Lung (tissue), 12 donors: ENCODE data around the gene CNTNAP2. TPM values are rescaled to one million over a fixed set of nuclear protein-coding genes. Genes with fewer than 3 reads are reported as not detected.
A peak's percentile ranks its signal among the peaks of the same experiment; 100 is the strongest.

Experiments
- ATAC-seq: fragments of 200-7000 bp; cut with Tn5 transposase; one replicate; pipeline ENCODE4 v1.9.1; 2020; ENCODE audit warnings: moderate number of reproducible peaks; ENCODE audit not compliant: insufficient read depth, low FRiP score
- DNase-seq, 3 donors: peaks; one replicate each; pipeline ENCODE4 v3.0.0-alpha.2; 2013 to 2017
- H3K27ac ChIP-seq, 2 donors: one replicate each; pipeline ENCODE4 v1.5.1; 2013; ENCODE audit warnings: mild to moderate bottlenecking in 2 of 2, moderate library complexity in 2 of 2, control low read depth in 1 of 2, inconsistent platforms in 1 of 2, low read depth in 1 of 2, low read length in 1 of 2
- H3K27me3 ChIP-seq, 3 donors: one replicate each; pipeline ENCODE4 v1.5.1; 2013; ENCODE audit warnings: low read length in 2 of 3; ENCODE audit not compliant: control insufficient read depth in 3 of 3, insufficient read depth in 3 of 3
- H3K36me3 ChIP-seq, 4 donors: one replicate each; pipeline ENCODE4 v1.5.1; 2013; ENCODE audit warnings: low read length in 4 of 4, mild to moderate bottlenecking in 1 of 4, moderate library complexity in 1 of 4; ENCODE audit not compliant: control insufficient read depth in 4 of 4, insufficient read depth in 4 of 4
- H3K4me1 ChIP-seq, 5 donors: one replicate each; pipeline ENCODE4 v1.5.1; 2013; ENCODE audit warnings: low read length in 5 of 5, mild to moderate bottlenecking in 2 of 5, moderate library complexity in 1 of 5; ENCODE audit not compliant: control insufficient read depth in 5 of 5, insufficient read depth in 5 of 5
- H3K4me3 ChIP-seq: one replicate; pipeline ENCODE4 v1.5.1; 2013; ENCODE audit warnings: mild to moderate bottlenecking, control low read depth, moderate library complexity
- H3K9ac ChIP-seq, 2 donors: one replicate each; pipeline ENCODE4 v1.5.1; 2013; ENCODE audit warnings: low read length in 2 of 2, control low read depth in 1 of 2; ENCODE audit not compliant: insufficient read depth in 1 of 2
- H3K9me3 ChIP-seq, 4 donors: one replicate each; pipeline ENCODE4 v1.5.1; 2013; ENCODE audit warnings: low read length in 3 of 4, mild to moderate bottlenecking in 1 of 4, moderate library complexity in 1 of 4; ENCODE audit not compliant: control insufficient read depth in 4 of 4, insufficient read depth in 3 of 4
- WGBS, 2 donors: extraction: QIAGEN DNeasy Blood & Tissue Kit; methylation state at CpG; one replicate each; pipeline ENCODE4 v1.1.7; 2013; 5-methylcytosine and 5-hydroxymethylcytosine counted together
- polyA plus RNA-seq, 2 donors: library from polyadenylated mRNA; stranded (reverse); fragments of 200-250 nt; gene quantifications; one replicate each; pipeline ENCODE4 v1.2.1, GENCODE V29; 2013
- total RNA-seq, 2 donors: library from RNA; depleted of rRNA in 1 of 2; stranded (reverse); fragments of >200 nt in 1 of 2; gene quantifications; one replicate each; pipeline ENCODE4 v1.2.1, GENCODE V29; 2014 to 2021
- TF ChIP-seq, protein P1 (sequence below): IDR thresholded peaks from 2 replicates; pipeline ENCODE4 v1.5.1; 2012; ENCODE audit warnings: mild to moderate bottlenecking; ENCODE audit errors: control extremely low read depth, extremely low read depth
- donor health status: control.
- donor health status: control.
- donor health status: Bipolar disorder and iron deficiency.
- donor health status: healthy.
- donor health status: DM: yes; HTN: yes; CAD: no.

CNTNAP2 gene
- total and polyA plus RNA-seq, 4 donors: 0.18 to 45.3 (median 0.52) TPM

DNA sequence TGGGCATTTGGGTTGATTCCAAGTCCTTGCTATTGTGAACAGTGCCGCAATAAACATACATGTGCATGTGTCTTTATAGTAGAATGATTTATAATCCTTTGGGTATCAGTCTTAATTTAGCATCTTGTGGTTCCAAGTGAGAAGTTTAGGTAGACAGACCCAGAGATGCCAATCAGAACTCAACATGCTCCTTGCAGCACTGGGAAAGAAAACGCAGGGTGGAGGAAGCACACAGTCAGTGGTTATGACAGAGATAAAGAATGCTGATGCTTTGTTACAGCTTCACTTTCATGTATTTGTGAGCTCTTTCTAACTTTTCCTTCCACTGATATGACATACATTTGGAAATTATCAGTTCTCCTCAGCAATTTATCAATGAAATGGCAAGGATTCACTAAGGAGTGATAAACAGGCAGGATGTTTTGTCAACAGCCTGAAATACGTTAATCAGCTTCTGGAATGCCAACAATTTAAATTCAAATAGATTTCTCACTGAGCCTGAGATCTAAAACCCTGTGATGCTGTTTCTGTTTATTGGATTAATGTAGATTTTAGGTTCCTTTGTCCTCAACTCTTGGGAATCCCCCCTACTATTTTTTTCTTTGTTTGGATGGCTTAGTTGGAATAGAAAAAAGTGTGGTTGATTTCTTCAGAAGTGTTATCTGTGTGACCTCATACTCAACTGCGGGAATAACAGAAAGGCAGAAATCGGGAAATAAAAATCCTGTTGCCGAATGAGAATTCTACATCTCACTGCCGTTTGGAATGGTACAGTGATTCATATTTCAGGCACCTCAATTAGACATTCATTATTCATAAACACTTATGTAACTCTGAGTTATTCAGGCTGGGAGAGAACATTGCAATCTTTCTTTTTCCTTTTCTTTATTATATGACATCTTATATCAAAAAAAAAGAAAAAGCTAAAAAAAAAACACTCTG lies 675.0 kb downstream of the CNTNAP2 start:
- Histone ChIP-seq H3K4me1 (no peaks in the 10 kb centered on the region), H3K36me3 (no peaks in the 10 kb centered on the region), H3K27me3 (no peaks in the 10 kb centered on the region), H3K4me3 (no peak overlapping the region), H3K9me3 (peaks cover 0 to 9% (median 4%) of the 10 kb centered on the region in 4 donors), H3K27ac (no peak overlapping the region), H3K9ac (no peak overlapping the region)
- ATAC-seq (no peak), DNase-seq (peak in 2 of 3 donors; percentile 45 to 51)
- WGBS, 2 donors: 58 to 68% methylated on average over 7 of the region's 7 CpGs
- TF ChIP-seq, protein P1, sequence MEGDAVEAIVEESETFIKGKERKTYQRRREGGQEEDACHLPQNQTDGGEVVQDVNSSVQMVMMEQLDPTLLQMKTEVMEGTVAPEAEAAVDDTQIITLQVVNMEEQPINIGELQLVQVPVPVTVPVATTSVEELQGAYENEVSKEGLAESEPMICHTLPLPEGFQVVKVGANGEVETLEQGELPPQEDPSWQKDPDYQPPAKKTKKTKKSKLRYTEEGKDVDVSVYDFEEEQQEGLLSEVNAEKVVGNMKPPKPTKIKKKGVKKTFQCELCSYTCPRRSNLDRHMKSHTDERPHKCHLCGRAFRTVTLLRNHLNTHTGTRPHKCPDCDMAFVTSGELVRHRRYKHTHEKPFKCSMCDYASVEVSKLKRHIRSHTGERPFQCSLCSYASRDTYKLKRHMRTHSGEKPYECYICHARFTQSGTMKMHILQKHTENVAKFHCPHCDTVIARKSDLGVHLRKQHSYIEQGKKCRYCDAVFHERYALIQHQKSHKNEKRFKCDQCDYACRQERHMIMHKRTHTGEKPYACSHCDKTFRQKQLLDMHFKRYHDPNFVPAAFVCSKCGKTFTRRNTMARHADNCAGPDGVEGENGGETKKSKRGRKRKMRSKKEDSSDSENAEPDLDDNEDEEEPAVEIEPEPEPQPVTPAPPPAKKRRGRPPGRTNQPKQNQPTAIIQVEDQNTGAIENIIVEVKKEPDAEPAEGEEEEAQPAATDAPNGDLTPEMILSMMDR: no peak

DNA sequence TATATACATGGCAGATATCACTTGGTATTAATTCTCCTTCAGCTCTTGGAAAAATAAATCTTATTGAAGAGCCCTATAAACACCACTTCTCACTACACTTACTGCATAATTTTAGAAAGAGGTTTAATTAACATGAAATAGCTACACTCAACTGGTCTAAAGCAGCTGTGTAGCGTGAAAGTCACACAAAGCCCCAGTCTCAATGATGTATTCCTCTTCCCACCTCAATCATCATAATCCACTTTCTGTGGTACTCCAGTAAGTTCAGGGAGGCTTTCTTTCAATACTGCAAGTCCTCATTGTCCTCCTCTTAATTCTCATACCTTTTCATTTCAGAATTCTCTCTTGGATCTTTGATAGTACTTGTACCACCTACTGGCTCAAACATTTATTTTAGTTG lies 688.0 kb downstream of the CNTNAP2 start:
- TF ChIP-seq, protein P1: no peak
- DNase-seq (no peak), ATAC-seq (no peak)
- H3K9me3 ChIP-seq: peaks cover 0 to 2% (median 0%) of the 10 kb centered on the region in 4 donors
- no peak overlapping the region for H3K4me3 ChIP-seq
- 75 to 76% methylated on average over 1 of the region's 1 CpG for WGBS, 2 donors
- H3K4me1 ChIP-seq: no peaks in the 10 kb centered on the region
- no peaks in the 10 kb centered on the region for H3K27me3 ChIP-seq
- no peak overlapping the region for H3K9ac ChIP-seq
- H3K27ac ChIP-seq: no peak overlapping the region
- no peaks in the 10 kb centered on the region for H3K36me3 ChIP-seq

DNA sequence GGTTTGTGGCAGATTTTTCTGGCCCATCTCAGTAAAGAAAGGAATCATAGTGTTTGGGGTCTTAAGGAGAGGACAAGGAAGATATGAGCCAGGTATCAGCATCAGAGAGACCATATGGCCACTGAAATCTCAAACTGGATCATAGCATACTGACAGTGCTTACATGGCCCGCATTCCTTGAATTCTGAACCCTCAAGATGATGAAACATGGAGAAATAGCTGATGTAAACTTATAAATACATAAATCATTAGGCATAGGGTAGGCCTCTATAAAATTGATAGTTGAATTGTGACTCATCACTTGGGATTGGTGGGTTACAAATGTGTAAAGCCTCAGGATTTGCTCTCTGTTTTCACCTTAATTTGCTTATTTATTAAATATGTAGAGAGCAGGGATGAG lies 688.5 kb downstream of the CNTNAP2 start:
- no peak for ATAC-seq
- WGBS, 2 donors: 84 to 85% methylated on average over 1 of the region's 1 CpG

More for the DNA sequence above, 688.5 kb downstream of the CNTNAP2 start:
- H3K9ac ChIP-seq: no peak overlapping the region
- TF ChIP-seq, protein P1: no peak
- no peak for DNase-seq
- H3K9me3 ChIP-seq: peaks cover 0 to 2% (median 0%) of the 10 kb centered on the region in 4 donors
- H3K4me3 ChIP-seq: no peak overlapping the region
- no peak overlapping the region for H3K27ac ChIP-seq
- no peaks in the 10 kb centered on the region for H3K4me1 ChIP-seq
- H3K36me3 ChIP-seq: no peaks in the 10 kb centered on the region
- H3K27me3 ChIP-seq: no peaks in the 10 kb centered on the region
